A549 (cell line): ENCODE data around the gene STX8.

Experiments
- CHD2 ChIP-seq: fragments of 150-350 bp; IDR thresholded peaks from 2 replicates; pipeline ENCODE4 v1.6.1; 2014; ENCODE audit warnings: low read length; ENCODE audit not compliant: partially characterized antibody
- EP300 ChIP-seq, 2 experiments: fragments of >200 bp; sonication (Bioruptor Twin); formaldehyde crosslinking; IDR thresholded peaks; 2 replicates in 1 of 2; 3 replicates in 1 of 2; pipeline ENCODE4 v1.6.1; 2016 to 2017
- NR3C1 ChIP-seq: fragments of >200 bp; sonication (Bioruptor Twin); formaldehyde crosslinking; IDR thresholded peaks from 3 replicates; pipeline ENCODE4 v1.6.1; 2017
- POLR2A ChIP-seq: IDR thresholded peaks from 2 replicates; pipeline ENCODE4 v1.6.1; 2012; ENCODE audit warnings: mild to moderate bottlenecking, low read length
- RFX5 ChIP-seq: fragments of 450-650 bp; IDR thresholded peaks from 2 replicates; pipeline ENCODE4 v1.7.1; 2014; ENCODE audit warnings: antibody characterized with exemption, mild to moderate bottlenecking, moderate library complexity
- RNF2 ChIP-seq: fragments of 200-600 bp; sonication (generic); IDR thresholded peaks from 2 replicates; pipeline ENCODE4 v1.6.1; 2016; ENCODE audit warnings: low read depth, mild to moderate bottlenecking, antibody characterized with exemption, moderate library complexity, borderline replicate concordance
- ZC3H11A ChIP-seq: fragments of 450-650 bp; IDR thresholded peaks from 2 replicates; pipeline ENCODE4 v1.6.1; 2014; ENCODE audit warnings: antibody characterized with exemption, mild to moderate bottlenecking
- TF ChIP-seq, protein P1 (sequence below): fragments of >200 bp; sonication (Bioruptor Twin); formaldehyde crosslinking; IDR thresholded peaks from 3 replicates; pipeline ENCODE4 v1.5.1; 2016
- TF ChIP-seq, protein P2 (sequence below): fragments of 200-600 bp; sonication (generic); IDR thresholded peaks from 2 replicates; pipeline ENCODE4 v1.6.1; 2016; ENCODE audit warnings: antibody characterized with exemption, mild to moderate bottlenecking, moderate library complexity

DNA sequence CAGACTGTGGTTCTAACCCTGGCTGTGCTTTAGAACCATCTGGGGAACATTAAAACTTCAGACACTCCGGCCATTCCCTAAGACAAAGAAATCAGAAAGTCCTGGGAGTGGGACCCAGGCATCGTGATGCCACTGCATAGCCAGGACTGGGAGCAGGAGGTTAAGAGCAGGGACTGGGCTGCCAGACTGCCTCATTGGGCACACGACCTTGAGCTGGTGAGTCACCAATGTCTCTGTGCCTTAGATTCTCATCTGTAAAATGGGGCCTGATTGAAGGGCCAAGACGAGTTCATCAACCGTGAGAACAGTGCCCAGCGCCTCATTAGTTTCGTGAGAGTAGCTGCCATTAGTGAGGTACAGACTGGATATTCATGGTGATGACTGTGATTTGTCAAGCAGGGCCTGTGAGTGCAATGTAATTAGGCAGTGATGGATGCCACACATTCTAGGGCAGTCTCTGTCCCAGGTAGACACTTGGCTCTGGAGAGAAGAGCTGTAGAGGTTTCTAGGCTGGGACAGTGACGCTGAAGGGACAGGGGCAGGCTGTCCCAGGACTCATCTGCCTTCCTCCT, 357.5 kb downstream of the STX8 start:
- no peak for TF ChIP-seq RNF2
- no peak for TF ChIP-seq CHD2
- no peak for TF ChIP-seq RFX5
- no peak for TF ChIP-seq EP300 (IDR thresholded peaks at IDR 0.05)
- TF ChIP-seq, protein P1, sequence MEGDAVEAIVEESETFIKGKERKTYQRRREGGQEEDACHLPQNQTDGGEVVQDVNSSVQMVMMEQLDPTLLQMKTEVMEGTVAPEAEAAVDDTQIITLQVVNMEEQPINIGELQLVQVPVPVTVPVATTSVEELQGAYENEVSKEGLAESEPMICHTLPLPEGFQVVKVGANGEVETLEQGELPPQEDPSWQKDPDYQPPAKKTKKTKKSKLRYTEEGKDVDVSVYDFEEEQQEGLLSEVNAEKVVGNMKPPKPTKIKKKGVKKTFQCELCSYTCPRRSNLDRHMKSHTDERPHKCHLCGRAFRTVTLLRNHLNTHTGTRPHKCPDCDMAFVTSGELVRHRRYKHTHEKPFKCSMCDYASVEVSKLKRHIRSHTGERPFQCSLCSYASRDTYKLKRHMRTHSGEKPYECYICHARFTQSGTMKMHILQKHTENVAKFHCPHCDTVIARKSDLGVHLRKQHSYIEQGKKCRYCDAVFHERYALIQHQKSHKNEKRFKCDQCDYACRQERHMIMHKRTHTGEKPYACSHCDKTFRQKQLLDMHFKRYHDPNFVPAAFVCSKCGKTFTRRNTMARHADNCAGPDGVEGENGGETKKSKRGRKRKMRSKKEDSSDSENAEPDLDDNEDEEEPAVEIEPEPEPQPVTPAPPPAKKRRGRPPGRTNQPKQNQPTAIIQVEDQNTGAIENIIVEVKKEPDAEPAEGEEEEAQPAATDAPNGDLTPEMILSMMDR, result no peak
- TF ChIP-seq ZC3H11A, result no peak
- no peak for TF ChIP-seq NR3C1
- TF ChIP-seq, protein P2, sequence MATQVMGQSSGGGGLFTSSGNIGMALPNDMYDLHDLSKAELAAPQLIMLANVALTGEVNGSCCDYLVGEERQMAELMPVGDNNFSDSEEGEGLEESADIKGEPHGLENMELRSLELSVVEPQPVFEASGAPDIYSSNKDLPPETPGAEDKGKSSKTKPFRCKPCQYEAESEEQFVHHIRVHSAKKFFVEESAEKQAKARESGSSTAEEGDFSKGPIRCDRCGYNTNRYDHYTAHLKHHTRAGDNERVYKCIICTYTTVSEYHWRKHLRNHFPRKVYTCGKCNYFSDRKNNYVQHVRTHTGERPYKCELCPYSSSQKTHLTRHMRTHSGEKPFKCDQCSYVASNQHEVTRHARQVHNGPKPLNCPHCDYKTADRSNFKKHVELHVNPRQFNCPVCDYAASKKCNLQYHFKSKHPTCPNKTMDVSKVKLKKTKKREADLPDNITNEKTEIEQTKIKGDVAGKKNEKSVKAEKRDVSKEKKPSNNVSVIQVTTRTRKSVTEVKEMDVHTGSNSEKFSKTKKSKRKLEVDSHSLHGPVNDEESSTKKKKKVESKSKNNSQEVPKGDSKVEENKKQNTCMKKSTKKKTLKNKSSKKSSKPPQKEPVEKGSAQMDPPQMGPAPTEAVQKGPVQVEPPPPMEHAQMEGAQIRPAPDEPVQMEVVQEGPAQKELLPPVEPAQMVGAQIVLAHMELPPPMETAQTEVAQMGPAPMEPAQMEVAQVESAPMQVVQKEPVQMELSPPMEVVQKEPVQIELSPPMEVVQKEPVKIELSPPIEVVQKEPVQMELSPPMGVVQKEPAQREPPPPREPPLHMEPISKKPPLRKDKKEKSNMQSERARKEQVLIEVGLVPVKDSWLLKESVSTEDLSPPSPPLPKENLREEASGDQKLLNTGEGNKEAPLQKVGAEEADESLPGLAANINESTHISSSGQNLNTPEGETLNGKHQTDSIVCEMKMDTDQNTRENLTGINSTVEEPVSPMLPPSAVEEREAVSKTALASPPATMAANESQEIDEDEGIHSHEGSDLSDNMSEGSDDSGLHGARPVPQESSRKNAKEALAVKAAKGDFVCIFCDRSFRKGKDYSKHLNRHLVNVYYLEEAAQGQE, result no peak
- TF ChIP-seq POLR2A, result no peak
